ENCODE measurements around the gene PROKR2.

DNA sequence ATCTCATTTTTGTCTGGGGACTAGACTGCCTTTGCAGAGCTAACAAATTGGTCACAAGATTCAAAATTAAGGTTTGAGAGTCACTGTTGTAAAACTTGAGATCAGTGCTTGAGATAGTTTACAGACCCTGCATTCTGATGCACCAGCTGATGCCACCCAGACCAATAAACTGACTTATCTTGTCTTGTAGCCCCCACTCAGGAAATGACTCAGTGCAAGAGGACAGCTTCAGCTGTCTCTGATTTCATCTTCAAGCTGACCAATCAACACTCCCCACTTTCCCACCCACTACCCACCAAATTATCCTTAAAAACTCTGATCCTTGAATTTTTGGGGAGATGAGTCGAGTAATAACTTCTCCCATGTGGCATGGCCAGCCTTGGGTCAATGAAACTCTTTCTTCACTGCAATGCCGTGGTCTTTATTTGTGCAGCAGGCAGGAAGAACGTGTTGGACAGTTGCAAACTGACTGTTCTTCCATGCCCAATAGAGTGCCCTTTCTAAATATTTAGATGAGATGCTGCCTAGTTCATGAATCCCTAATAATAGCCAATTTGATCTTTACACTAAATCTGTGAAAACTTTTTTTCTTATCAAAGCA, 48.3 kb upstream of the PROKR2 start:
- TF ChIP-seq EZH2 (IDR thresholded peaks at IDR 0.05): no peak
- TF ChIP-seq POLR2AphosphoS5 (IDR thresholded peaks at IDR 0.05; ENCODE audit: borderline replicate concordance, low read depth, low read length): no peak
- TF ChIP-seq FOXP2 (optimal IDR thresholded peaks at IDR 0.05; ENCODE audit: control extremely low read depth, extremely low read length, insufficient read depth): no peak
